Spleen (tissue), 7 donors: Measurements from ENCODE around the gene ZSCAN5B.

Experiments used
- POLR2A ChIP-seq, 3 donors: fragments of 450-650 bp; IDR thresholded peaks; one replicate each; pipeline ENCODE4 v1.5.1; 2017; ENCODE audit warnings: antibody characterized with exemption in 3 of 3, mild to moderate bottlenecking in 1 of 3
- POLR2AphosphoS5 ChIP-seq, 3 donors: sonication (generic); formaldehyde crosslinking; IDR thresholded peaks; one replicate each; pipeline ENCODE4 v1.5.1; 2017; ENCODE audit warnings: antibody characterized with exemption in 3 of 3
- TF ChIP-seq, protein P1 (sequence below), 11 experiments: fragments of 200-600 bp in 7 of 11; fragments of 450-650 bp in 4 of 11; sonication (generic) in 4 of 11; IDR thresholded peaks in 8 of 11; conservative IDR thresholded peaks in 3 of 11; 1 replicate in 7 of 11; 2 replicates in 4 of 11; pipeline versions ENCODE4 v1.4.0 to v1.8.0; 2016 to 2021; ENCODE audit warnings: antibody characterized with exemption in 11 of 11, inconsistent platforms in 4 of 11, mild to moderate bottlenecking in 1 of 11
- donor health status: DM: no; HTN: no; CAD: no; lungs with moderate emphysema.
- donor health status: DM: no; HTN: no; CAD: no.
- donor health status: DM: no; HTN: no; CAD: no.

DNA sequence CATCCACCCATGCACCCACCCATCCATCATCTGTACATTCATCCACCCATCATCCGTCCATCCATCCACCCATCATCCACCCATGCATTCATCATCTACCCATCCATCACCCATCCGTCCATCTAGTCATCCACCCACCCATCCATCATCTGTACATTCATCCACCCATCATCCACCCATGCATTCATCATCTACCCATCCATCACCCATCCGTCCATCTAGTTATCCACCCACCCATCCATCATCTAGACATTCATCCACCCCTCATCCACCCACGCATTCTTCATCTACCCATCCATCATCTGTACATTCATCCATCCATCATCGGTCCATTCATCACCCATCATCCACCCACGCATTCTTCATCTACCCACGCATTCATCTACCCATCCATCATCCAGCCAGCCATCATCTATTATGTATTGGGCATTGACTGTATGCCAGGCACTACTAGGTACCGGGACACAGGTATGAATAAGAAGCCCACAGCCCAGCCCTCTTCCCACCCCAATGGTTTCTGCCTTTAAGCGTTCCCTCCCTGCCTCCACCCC lies 38.5 kb downstream of the ZSCAN5B start:
- TF ChIP-seq, protein P1, sequence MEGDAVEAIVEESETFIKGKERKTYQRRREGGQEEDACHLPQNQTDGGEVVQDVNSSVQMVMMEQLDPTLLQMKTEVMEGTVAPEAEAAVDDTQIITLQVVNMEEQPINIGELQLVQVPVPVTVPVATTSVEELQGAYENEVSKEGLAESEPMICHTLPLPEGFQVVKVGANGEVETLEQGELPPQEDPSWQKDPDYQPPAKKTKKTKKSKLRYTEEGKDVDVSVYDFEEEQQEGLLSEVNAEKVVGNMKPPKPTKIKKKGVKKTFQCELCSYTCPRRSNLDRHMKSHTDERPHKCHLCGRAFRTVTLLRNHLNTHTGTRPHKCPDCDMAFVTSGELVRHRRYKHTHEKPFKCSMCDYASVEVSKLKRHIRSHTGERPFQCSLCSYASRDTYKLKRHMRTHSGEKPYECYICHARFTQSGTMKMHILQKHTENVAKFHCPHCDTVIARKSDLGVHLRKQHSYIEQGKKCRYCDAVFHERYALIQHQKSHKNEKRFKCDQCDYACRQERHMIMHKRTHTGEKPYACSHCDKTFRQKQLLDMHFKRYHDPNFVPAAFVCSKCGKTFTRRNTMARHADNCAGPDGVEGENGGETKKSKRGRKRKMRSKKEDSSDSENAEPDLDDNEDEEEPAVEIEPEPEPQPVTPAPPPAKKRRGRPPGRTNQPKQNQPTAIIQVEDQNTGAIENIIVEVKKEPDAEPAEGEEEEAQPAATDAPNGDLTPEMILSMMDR (IDR thresholded peaks at IDR 0.05 in 8 of 11, conservative IDR thresholded peaks at IDR 0.05 in 3 of 11): no peak
- TF ChIP-seq POLR2A (IDR thresholded peaks at IDR 0.05) (no peak), POLR2AphosphoS5 (IDR thresholded peaks at IDR 0.05) (no peak)
